Keratinocyte (primary cell): ENCODE measurements around the gene KCNQ4. TPM values are rescaled to one million over a fixed set of nuclear protein-coding genes. Genes with fewer than 3 reads are reported as not detected.

Source experiments
- DNase-seq: peaks from one replicate; pipeline ENCODE4 v3.0.0-alpha.2; 2011; ENCODE audit warnings: low read depth, missing footprints, low spot score
- FAIRE-seq: peaks from 2 replicates; lab custom pipeline; 2011; peaks lifted over from hg19 to GRCh38; lab: Jason Lieb, UNC
- H2AFZ ChIP-seq: 2 replicates; pipeline ENCODE4 v1.6.0; 2012; ENCODE audit warnings: low read length, control low read depth, inconsistent platforms; ENCODE audit not compliant: control insufficient read depth
- H3K27ac ChIP-seq: 2 replicates; pipeline ENCODE4 v1.5.1; 2011; ENCODE audit warnings: low read length; ENCODE audit not compliant: control insufficient read depth, insufficient read depth
- H3K27me3 ChIP-seq: 3 replicates; pipeline ENCODE4 v1.6.0; 2011; ENCODE audit warnings: low read length; ENCODE audit not compliant: control insufficient read depth, insufficient read depth; ENCODE audit errors: extremely low read depth
- H3K36me3 ChIP-seq, 2 experiments: 2 replicates in 1 of 2; 3 replicates in 1 of 2; pipeline ENCODE4 v1.5.1; 2011; ENCODE audit warnings: low read length in 2 of 2, mild to moderate bottlenecking in 1 of 2; ENCODE audit not compliant: control insufficient read depth in 2 of 2, insufficient read depth in 2 of 2; ENCODE audit errors: extremely low read depth in 1 of 2
- H3K4me1 ChIP-seq: 3 replicates; pipeline ENCODE4 v1.5.1; 2011; ENCODE audit warnings: low read length; ENCODE audit not compliant: control insufficient read depth, insufficient read depth; ENCODE audit errors: extremely low read depth
- H3K4me2 ChIP-seq: 3 replicates; pipeline ENCODE4 v1.6.0; 2011; ENCODE audit warnings: low read depth, low read length; ENCODE audit not compliant: control insufficient read depth, insufficient read depth; ENCODE audit errors: extremely low read depth
- H3K4me3 ChIP-seq, 3 experiments: fragments of 200-600 bp in 1 of 3; sonication (generic) in 1 of 3; 2 replicates in 2 of 3; 3 replicates in 1 of 3; pipeline ENCODE4 v1.5.1; 2011 to 2016; ENCODE audit warnings: low read length in 3 of 3, mild to moderate bottlenecking in 3 of 3, control low read depth in 2 of 3, inconsistent platforms in 1 of 3, low read depth in 1 of 3, mixed read lengths in 1 of 3, mixed run types in 1 of 3, moderate library complexity in 1 of 3; ENCODE audit not compliant: control insufficient read depth in 2 of 3, insufficient read depth in 2 of 3; ENCODE audit errors: extremely low read depth in 1 of 3
- H3K79me2 ChIP-seq: 2 replicates; pipeline ENCODE4 v1.6.0; 2012; ENCODE audit warnings: low read length; ENCODE audit not compliant: control insufficient read depth, insufficient read depth
- H3K9ac ChIP-seq: 3 replicates; pipeline ENCODE4 v1.6.0; 2011; ENCODE audit warnings: low read length; ENCODE audit not compliant: control insufficient read depth, insufficient read depth; ENCODE audit errors: extremely low read depth
- H3K9me1 ChIP-seq: 3 replicates; pipeline ENCODE4 v1.6.0; 2011; ENCODE audit warnings: low read length; ENCODE audit not compliant: control insufficient read depth, insufficient read depth; ENCODE audit errors: extremely low read depth
- H3K9me3 ChIP-seq: 2 replicates; pipeline ENCODE4 v1.5.1; 2012; ENCODE audit warnings: low read depth, low read length; ENCODE audit not compliant: control insufficient read depth
- H4K20me1 ChIP-seq: 3 replicates; pipeline ENCODE4 v1.6.0; 2011; ENCODE audit warnings: low read length; ENCODE audit not compliant: control insufficient read depth, insufficient read depth; ENCODE audit errors: extremely low read depth
- CTCF ChIP-seq, 3 experiments: IDR thresholded peaks in 1 of 3; conservative IDR thresholded peaks in 1 of 3; optimal IDR thresholded peaks in 1 of 3; 2 replicates in 2 of 3; 3 replicates in 1 of 3; pipeline versions ENCODE3 to v1.5.1; 2011; ENCODE audit warnings: low read length in 3 of 3, mild to moderate bottlenecking in 3 of 3, moderate library complexity in 2 of 3, control low read depth in 1 of 3, inconsistent platforms in 1 of 3; ENCODE audit not compliant: insufficient read depth in 2 of 3; ENCODE audit errors: extremely low read depth in 1 of 3
- EZH2 ChIP-seq: IDR thresholded peaks from one replicate; pipeline ENCODE4 v1.6.1; 2012; ENCODE audit warnings: inconsistent platforms, mild to moderate bottlenecking, low read length, moderate library complexity
- dilution Hi-C: fragments of 300-500 bp; cut with MboI; formaldehyde crosslinking; loops from one replicate; pipeline ENCODE4 v1.7.0; 2020; ENCODE audit warnings: low sequenced_read_pairs; ENCODE audit not compliant: extremely low pct_ligation_motif_present
- polyA plus RNA-seq, 5 experiments: library from polyadenylated mRNA; depleted of rRNA in 3 of 5; stranded (reverse) in 3 of 5; stranded (forward) in 1 of 5; unstranded in 1 of 5; fragments of >200 nt; gene quantifications; 1 replicate in 1 of 5; 2 replicates in 3 of 5; 3 replicates in 1 of 5; pipeline versions ENCODE4 v1.2.1 to v1.2.3, GENCODE V29; 2011 to 2012; ENCODE audit warnings: missing spikeins in 2 of 5, low read depth in 1 of 5, low replicate concordance in 1 of 5

Gene KCNQ4
- polyA plus RNA-seq, 1 donor (not counting 4 experiments of a cell fraction or from before 2014, with no cell fraction given) = not detected

- no peak overlapping the region for H3K4me3 ChIP-seq
- DNase-seq = no peak
- dilution Hi-C loops = no loop called here
- no peak for FAIRE-seq
- no peaks in the 10 kb centered on the region for H4K20me1 ChIP-seq
- peaks cover 2% of the 10 kb centered on the region for H3K79me2 ChIP-seq
- H3K27me3 ChIP-seq = no peaks in the 10 kb centered on the region
- H3K36me3 ChIP-seq = peaks cover 16 to 22% of the 10 kb centered on the region in 2 experiments
- no peak overlapping the region for H3K27ac ChIP-seq
- TF ChIP-seq CTCF (optimal IDR thresholded peaks at IDR 0.05 in 1 of 3, IDR thresholded peaks at IDR 0.05 in 1 of 3, conservative IDR thresholded peaks at IDR 0.05 in 1 of 3; ENCODE audit: extremely low read depth in 1 of 3, insufficient read depth in 2 of 3, low read length in 3 of 3) (no peak), EZH2 (no peak)
- no peak overlapping the region for H2AFZ ChIP-seq
- H3K4me2 ChIP-seq = no peak overlapping the region
- H3K9me3 ChIP-seq = no peaks in the 10 kb centered on the region
- H3K9ac ChIP-seq = no peak overlapping the region
- H3K4me1 ChIP-seq = peaks cover 9% of the 10 kb centered on the region
- no peaks in the 10 kb centered on the region for H3K9me1 ChIP-seq
Observed at GRCh38 chr1:40748841-40749718, 34.5 kb upstream of the KCNQ4 start.

- Histone ChIP-seq H3K36me3 (peaks cover 20 to 25% of the 10 kb centered on the region in 2 experiments), H3K4me3 (no peak overlapping the region), H3K79me2 (no peaks in the 10 kb centered on the region), H4K20me1 (no peaks in the 10 kb centered on the region), H3K9ac (no peak overlapping the region), H2AFZ (no peak overlapping the region), H3K9me1 (no peaks in the 10 kb centered on the region), H3K4me2 (no peak overlapping the region), H3K27ac (no peak overlapping the region), H3K27me3 (no peaks in the 10 kb centered on the region), H3K9me3 (no peaks in the 10 kb centered on the region), H3K4me1 (peaks cover 9% of the 10 kb centered on the region)
- dilution Hi-C loops = no loop called here
- DNase-seq (no peak), FAIRE-seq (no peak)
- TF ChIP-seq CTCF (optimal IDR thresholded peaks at IDR 0.05 in 1 of 3, IDR thresholded peaks at IDR 0.05 in 1 of 3, conservative IDR thresholded peaks at IDR 0.05 in 1 of 3; ENCODE audit: extremely low read depth in 1 of 3, insufficient read depth in 2 of 3, low read length in 3 of 3) (no peak), EZH2 (no peak)
Observed at GRCh38 chr1:40749817-40750216, 33.8 kb upstream of the KCNQ4 start.
